Neural progenitor cell (in vitro differentiated cells): ENCODE results near the gene NRSN2. TPM values are rescaled to one million over a fixed set of nuclear protein-coding genes. Genes with fewer than 3 reads are reported as not detected.

ENCODE experiments used
- DNase-seq: peaks from one replicate; pipeline ENCODE4 v3.0.0-alpha.2; 2016; ENCODE audit warnings: low spot score
- H2AFZ ChIP-seq: fragments of 200-600 bp; sonication (generic); replicated peaks from 2 replicates; pipeline ENCODE4 v1.6.1; 2016; ENCODE audit warnings: antibody characterized with exemption
- H3F3A ChIP-seq: fragments of 200-600 bp; sonication (generic); 2 replicates; pipeline ENCODE4 v1.6.1; 2016; ENCODE audit warnings: antibody characterized with exemption, low read depth
- H3K27ac ChIP-seq: fragments of 200-600 bp; sonication (generic); 2 replicates; pipeline ENCODE4 v1.5.1; 2016; ENCODE audit warnings: mild to moderate bottlenecking
- H3K27me3 ChIP-seq: fragments of 200-600 bp; sonication (generic); 2 replicates; pipeline ENCODE4 v1.6.1; 2016; ENCODE audit warnings: mild to moderate bottlenecking, moderate library complexity
- H3K36me3 ChIP-seq: fragments of 200-600 bp; sonication (generic); 2 replicates; pipeline ENCODE4 v1.5.1; 2016
- H3K4me1 ChIP-seq: fragments of 200-600 bp; sonication (generic); 2 replicates; pipeline ENCODE4 v1.6.1; 2016; ENCODE audit warnings: mixed run types
- H3K4me2 ChIP-seq: fragments of 200-600 bp; sonication (generic); 2 replicates; pipeline ENCODE4 v1.6.1; 2016
- H3K4me3 ChIP-seq: fragments of 200-600 bp; sonication (generic); 2 replicates; pipeline ENCODE4 v1.5.1; 2016
- H3K79me2 ChIP-seq: fragments of 200-600 bp; sonication (generic); 2 replicates; pipeline ENCODE4 v1.6.1; 2016; ENCODE audit warnings: low read depth
- H3K9ac ChIP-seq: fragments of 200-600 bp; sonication (generic); 2 replicates; pipeline ENCODE4 v1.6.1; 2016
- H3K9me3 ChIP-seq: fragments of 200-600 bp; sonication (generic); 2 replicates; pipeline ENCODE4 v1.5.1; 2016; ENCODE audit warnings: low read depth
- H4K20me1 ChIP-seq: fragments of 200-600 bp; sonication (generic); 2 replicates; pipeline ENCODE4 v1.6.1; 2016; ENCODE audit warnings: low read depth
- H3K27ac Mint-ChIP-seq: 3 replicates; pipeline ENCODE4 v1.8.0; 2021; ENCODE audit warnings: mixed read lengths
- H3K27me3 Mint-ChIP-seq: 2 replicates; pipeline ENCODE4 v1.8.0; 2022; ENCODE audit warnings: low read depth, mild to moderate bottlenecking, inconsistent platforms, moderate library complexity, mixed read lengths; ENCODE audit not compliant: insufficient read depth
- H3K36me3 Mint-ChIP-seq: 3 replicates; pipeline ENCODE4 v1.8.0; 2021; ENCODE audit warnings: mixed read lengths
- H3K4me1 Mint-ChIP-seq: 3 replicates; pipeline ENCODE4 v1.8.0; 2021; ENCODE audit warnings: mixed read lengths
- H3K4me3 Mint-ChIP-seq: 3 replicates; pipeline ENCODE4 v1.8.0; 2021; ENCODE audit warnings: mild to moderate bottlenecking, moderate library complexity, mixed read lengths
- H3K9me3 Mint-ChIP-seq: 3 replicates; pipeline ENCODE4 v1.8.0; 2020; ENCODE audit warnings: mixed read lengths
- EZH2 ChIP-seq: fragments of 200-600 bp; sonication (generic); IDR thresholded peaks from 2 replicates; pipeline ENCODE4 v1.6.1; 2017; ENCODE audit warnings: antibody characterized with exemption, mild to moderate bottlenecking, moderate library complexity
- EZH2phosphoT487 ChIP-seq: fragments of 200-600 bp; sonication (generic); IDR thresholded peaks from 2 replicates; pipeline ENCODE4 v1.6.1; 2017; ENCODE audit warnings: antibody characterized with exemption
- total RNA-seq: library from RNA; depleted of rRNA; stranded (reverse); fragments of >200 nt; gene quantifications from 2 replicates; pipeline ENCODE4 v1.2.3, GENCODE V29; 2015; ENCODE audit warnings: low replicate concordance
- TF ChIP-seq, protein P1 (sequence below): fragments of 200-600 bp; sonication (generic); IDR thresholded peaks from 2 replicates; pipeline ENCODE4 v1.5.1; 2017; ENCODE audit warnings: antibody characterized with exemption, mild to moderate bottlenecking

Gene NRSN2
- total RNA-seq, 1 donor from 2014 or later: 8.8 TPM

DNA sequence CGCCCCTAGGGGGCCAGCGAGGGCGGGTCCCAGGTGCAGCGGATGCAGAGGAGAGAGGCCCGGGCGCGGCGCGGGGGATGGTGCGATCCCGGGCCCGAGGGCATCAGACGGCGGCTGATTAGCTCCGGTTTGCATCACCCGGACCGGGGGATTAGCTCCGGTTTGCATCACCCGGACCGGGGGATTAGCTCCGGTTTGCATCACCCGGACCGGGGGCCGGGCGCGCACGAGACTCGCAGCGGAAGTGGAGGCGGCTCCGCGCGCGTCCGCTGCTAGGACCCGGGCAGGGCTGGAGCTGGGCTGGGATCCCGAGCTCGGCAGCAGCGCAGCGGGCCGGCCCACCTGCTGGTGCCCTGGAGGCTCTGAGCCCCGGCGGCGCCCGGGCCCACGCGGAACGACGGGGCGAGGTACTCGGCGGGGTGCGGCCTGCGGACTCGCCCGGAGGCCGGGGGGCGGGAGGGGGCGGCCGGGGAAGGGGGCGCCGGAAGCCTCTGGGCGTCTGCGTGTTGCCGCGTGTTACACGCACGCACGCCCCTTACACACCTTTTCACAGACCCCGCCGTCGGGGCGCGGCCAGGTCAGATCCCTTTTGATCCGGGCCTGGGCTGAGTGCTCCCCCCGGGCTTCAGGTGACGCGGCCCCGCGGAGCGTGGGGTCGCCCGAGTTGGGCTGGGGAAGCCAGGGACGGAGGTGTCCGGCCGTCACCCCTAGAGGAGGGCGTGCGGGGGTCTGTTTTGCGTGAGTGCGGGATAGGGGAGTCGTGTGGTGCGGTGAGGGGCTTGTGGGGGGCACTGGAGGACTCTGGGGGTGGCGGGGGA, 34.1 kb downstream of the NRSN2 start:
- H3K4me3 Mint-ChIP-seq: peak overlapping the region; percentile 83
- Histone ChIP-seq H3F3A (peaks cover 14% of the 10 kb centered on the region), H2AFZ (peak overlapping the region; percentile 12), H3K36me3 (no peaks in the 10 kb centered on the region), H3K79me2 (no peaks in the 10 kb centered on the region), H3K4me3 (peak overlapping the region; percentile 67), H3K4me1 (no peaks in the 10 kb centered on the region), H3K27ac (no peak overlapping the region), H3K27me3 (peaks cover 38% of the 10 kb centered on the region), H3K9ac (no peak overlapping the region), H4K20me1 (peaks cover 6% of the 10 kb centered on the region), H3K4me2 (peak overlapping the region; percentile 90), H3K9me3 (no peaks in the 10 kb centered on the region)
- H3K4me1 Mint-ChIP-seq: peaks cover 3% of the 10 kb centered on the region
- no peak for TF ChIP-seq EZH2phosphoT487
- TF ChIP-seq, protein P1, sequence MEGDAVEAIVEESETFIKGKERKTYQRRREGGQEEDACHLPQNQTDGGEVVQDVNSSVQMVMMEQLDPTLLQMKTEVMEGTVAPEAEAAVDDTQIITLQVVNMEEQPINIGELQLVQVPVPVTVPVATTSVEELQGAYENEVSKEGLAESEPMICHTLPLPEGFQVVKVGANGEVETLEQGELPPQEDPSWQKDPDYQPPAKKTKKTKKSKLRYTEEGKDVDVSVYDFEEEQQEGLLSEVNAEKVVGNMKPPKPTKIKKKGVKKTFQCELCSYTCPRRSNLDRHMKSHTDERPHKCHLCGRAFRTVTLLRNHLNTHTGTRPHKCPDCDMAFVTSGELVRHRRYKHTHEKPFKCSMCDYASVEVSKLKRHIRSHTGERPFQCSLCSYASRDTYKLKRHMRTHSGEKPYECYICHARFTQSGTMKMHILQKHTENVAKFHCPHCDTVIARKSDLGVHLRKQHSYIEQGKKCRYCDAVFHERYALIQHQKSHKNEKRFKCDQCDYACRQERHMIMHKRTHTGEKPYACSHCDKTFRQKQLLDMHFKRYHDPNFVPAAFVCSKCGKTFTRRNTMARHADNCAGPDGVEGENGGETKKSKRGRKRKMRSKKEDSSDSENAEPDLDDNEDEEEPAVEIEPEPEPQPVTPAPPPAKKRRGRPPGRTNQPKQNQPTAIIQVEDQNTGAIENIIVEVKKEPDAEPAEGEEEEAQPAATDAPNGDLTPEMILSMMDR: peak; percentile 19
- peak; percentile 79 for DNase-seq
- peaks cover 22% of the 10 kb centered on the region for H3K27me3 Mint-ChIP-seq
- H3K27ac Mint-ChIP-seq: no peak overlapping the region
- no peaks in the 10 kb centered on the region for H3K36me3 Mint-ChIP-seq
- H3K9me3 Mint-ChIP-seq: no peaks in the 10 kb centered on the region

DNA sequence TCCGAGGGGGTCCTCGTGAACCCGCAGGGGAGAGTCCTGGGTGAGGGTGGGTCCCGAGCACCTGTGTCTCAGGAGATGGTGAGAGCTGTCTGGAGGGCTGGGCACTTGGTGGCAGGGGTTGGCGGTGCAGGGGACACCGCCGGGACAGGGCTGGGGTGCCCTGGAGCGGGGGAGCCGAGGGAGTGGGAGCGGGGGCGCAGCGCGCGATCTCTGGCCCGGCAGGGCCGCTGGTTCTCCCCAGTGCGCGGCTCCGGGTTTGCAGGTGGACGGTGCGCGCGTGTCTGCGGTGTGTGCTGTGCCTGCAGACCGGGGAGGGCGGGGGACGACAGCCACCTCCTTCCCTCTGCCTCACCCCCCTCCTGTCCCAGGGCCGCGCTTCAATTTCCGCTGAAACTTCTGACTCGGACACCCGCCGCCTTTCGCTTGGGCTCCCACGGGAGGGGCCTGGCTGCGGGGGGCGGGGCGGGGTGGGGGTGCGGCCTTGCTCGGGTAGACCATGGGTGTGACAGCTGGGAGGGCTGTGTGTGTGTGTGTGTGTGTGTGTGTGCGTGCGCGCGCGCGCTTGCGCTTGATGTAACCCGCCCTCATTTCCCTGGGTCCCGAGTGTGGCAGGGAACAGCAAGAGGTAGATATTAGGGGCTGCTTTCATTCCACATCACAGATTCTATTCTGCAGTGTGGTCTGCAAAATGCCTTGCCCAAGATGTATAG, 34.8 kb downstream of the NRSN2 start:
- Histone ChIP-seq H3K36me3 (no peaks in the 10 kb centered on the region), H3K4me1 (no peaks in the 10 kb centered on the region), H3K9ac (no peak overlapping the region), H3K27ac (no peak overlapping the region), H4K20me1 (peaks cover 6% of the 10 kb centered on the region), H2AFZ (peak overlapping the region; percentile 12), H3K27me3 (peaks cover 38% of the 10 kb centered on the region), H3F3A (peaks cover 14% of the 10 kb centered on the region), H3K4me2 (peak overlapping the region; percentile 90), H3K9me3 (no peaks in the 10 kb centered on the region), H3K79me2 (no peaks in the 10 kb centered on the region), H3K4me3 (peak overlapping the region; percentile 67)
- Mint-ChIP-seq H3K9me3 (no peaks in the 10 kb centered on the region), H3K4me3 (peak overlapping the region; percentile 85), H3K36me3 (no peaks in the 10 kb centered on the region), H3K27me3 (peaks cover 22% of the 10 kb centered on the region), H3K27ac (no peak overlapping the region), H3K4me1 (peaks cover 3% of the 10 kb centered on the region)
- TF ChIP-seq EZH2 (no peak), EZH2phosphoT487 (no peak)
- TF ChIP-seq, protein P1: no peak
- DNase-seq: peak; percentile 62

DNA sequence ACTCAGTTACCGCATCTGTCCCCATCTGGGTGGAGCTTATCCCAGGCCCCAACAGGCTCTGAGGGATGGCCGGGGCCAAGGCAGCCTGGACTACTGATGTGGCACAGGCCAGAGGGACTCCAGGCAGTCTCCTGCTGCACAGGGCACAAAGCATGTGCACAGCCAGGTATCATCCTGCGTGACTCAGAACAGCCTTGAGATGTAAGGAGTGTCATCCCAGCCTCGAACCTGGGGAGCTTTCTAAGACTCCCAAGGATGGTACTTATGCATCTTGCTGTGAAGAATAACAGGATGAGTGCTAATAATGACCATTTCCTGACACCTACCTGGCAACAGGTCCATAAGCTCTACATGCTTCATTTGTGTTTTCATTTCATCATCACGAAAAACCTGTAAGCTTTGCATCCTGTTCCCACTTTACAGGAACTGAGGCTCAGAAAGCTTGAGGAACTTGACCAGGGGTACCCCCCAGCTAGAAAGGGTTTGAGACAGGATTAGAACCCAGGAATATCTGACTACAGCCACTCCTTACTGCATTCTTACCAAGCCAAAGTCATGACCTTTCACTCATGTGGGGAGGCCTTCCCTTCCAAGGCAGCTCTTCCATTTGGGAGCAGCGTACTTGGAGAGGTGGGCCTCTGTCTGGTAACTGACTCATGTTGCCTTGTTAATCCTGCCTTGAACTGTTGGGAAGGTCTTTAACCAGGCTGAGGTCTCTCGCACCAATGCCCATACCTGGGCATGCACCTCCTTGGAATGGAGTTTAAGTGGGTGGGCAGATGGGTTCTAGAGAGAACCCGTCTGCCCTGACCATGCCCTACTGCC, 35.6 kb downstream of the NRSN2 start:
- no peaks in the 10 kb centered on the region for H3K36me3 ChIP-seq
- TF ChIP-seq EZH2 (no peak), EZH2phosphoT487 (no peak)
- TF ChIP-seq, protein P1: no peak
- H3F3A ChIP-seq: peaks cover 14% of the 10 kb centered on the region
- Mint-ChIP-seq H3K27me3 (peaks cover 22% of the 10 kb centered on the region), H3K4me3 (peak overlapping the region; percentile 85), H3K9me3 (no peaks in the 10 kb centered on the region), H3K27ac (no peak overlapping the region), H3K4me1 (peaks cover 3% of the 10 kb centered on the region), H3K36me3 (no peaks in the 10 kb centered on the region)
- H3K79me2 ChIP-seq: no peaks in the 10 kb centered on the region
- peak overlapping the region; percentile 90 for H3K4me2 ChIP-seq
- H3K9me3 ChIP-seq: no peaks in the 10 kb centered on the region
- no peak overlapping the region for H2AFZ ChIP-seq
- H3K27me3 ChIP-seq: peaks cover 38% of the 10 kb centered on the region
- no peak for DNase-seq
- H3K4me1 ChIP-seq: no peaks in the 10 kb centered on the region
- no peak overlapping the region for H3K9ac ChIP-seq
- no peak overlapping the region for H3K27ac ChIP-seq
- H4K20me1 ChIP-seq: peaks cover 6% of the 10 kb centered on the region
- H3K4me3 ChIP-seq: peak overlapping the region; percentile 67
